ENCODE results near the gene TIPRL. TPM values are rescaled to one million over a fixed set of nuclear protein-coding genes. Genes with fewer than 3 reads are reported as not detected.

The TIPRL gene
- total and polyA plus RNA-seq, 2 donors (not counting 1 experiment from before 2014, with no cell fraction given): 5.1 to 24.9 TPM

GRCh38 chr1:168236836-168237611 is 58.3 kb downstream of the TIPRL start:
- intact Hi-C loops (cut with micrococcal nuclease): no loop called here
- no peak overlapping the region for H3K9ac ChIP-seq (ENCODE audit: low read length)
- peaks cover 76% of the 10 kb centered on the region for H3K79me2 ChIP-seq (ENCODE audit: control insufficient read depth, insufficient read depth, low read length)
- ChIA-PET POLR2A (no interaction called here), CTCF (no interaction called here)
- 93% methylated on average over 6 of the region's 7 CpGs for WGBS (ENCODE audit: insufficient coverage)
- no peak overlapping the region for H3K4me3 ChIP-seq (ENCODE audit: control extremely low read depth in 1 of 5, extremely low read depth in 1 of 5, insufficient read depth in 1 of 5, low read depth in 2 of 5, low read length in 4 of 5)
- H3K4me1 Mint-ChIP-seq: peaks cover 23% of the 10 kb centered on the region
- peaks cover 68% of the 10 kb centered on the region for H4K20me1 ChIP-seq (ENCODE audit: control insufficient read depth, insufficient read depth, low read length, poor library complexity, severe bottlenecking)
- H3K4me2 ChIP-seq (replicated peaks; ENCODE audit: low read depth, low read length, poor library complexity, severe bottlenecking): no peak overlapping the region
- peaks cover 5 to 94% of the 10 kb centered on the region in 2 experiments for H3K36me3 ChIP-seq (replicated peaks in 1 of 2; ENCODE audit: control extremely low read depth in 1 of 2, control insufficient read depth in 1 of 2, extremely low read depth in 1 of 2, insufficient read depth in 2 of 2, low read length in 1 of 2)
- H2AFZ ChIP-seq (ENCODE audit: insufficient read depth, low read depth, low read length, poor library complexity, severe bottlenecking): no peak overlapping the region
- no peak overlapping the region for H3K27ac Mint-ChIP-seq
- no peaks in the 10 kb centered on the region for H3K9me3 ChIP-seq (ENCODE audit: control extremely low read depth in 1 of 3, control insufficient read depth in 2 of 3, insufficient read depth in 1 of 3, low read length in 2 of 3)
- no peak overlapping the region for H3K4me3 Mint-ChIP-seq
- H3K27ac ChIP-seq (ENCODE audit: low read length in 2 of 2): no peak overlapping the region
- no peaks in the 10 kb centered on the region for H3K27me3 Mint-ChIP-seq
- no peak for DNase-seq
- H3K4me1 ChIP-seq (ENCODE audit: control insufficient read depth in 2 of 2, insufficient read depth in 2 of 2, low read length in 2 of 2): peaks cover 0 to 5% of the 10 kb centered on the region in 2 donors
- no peak for ATAC-seq (ENCODE audit: low read depth)
- H3K27me3 ChIP-seq (replicated peaks in 1 of 4; ENCODE audit: control extremely low read depth in 1 of 4, control insufficient read depth in 3 of 4, insufficient read depth in 4 of 4, low read length in 3 of 4): no peaks in the 10 kb centered on the region
- no peaks in the 10 kb centered on the region for H3K9me3 Mint-ChIP-seq (ENCODE audit: insufficient read depth)
- TF ChIP-seq, protein P1, sequence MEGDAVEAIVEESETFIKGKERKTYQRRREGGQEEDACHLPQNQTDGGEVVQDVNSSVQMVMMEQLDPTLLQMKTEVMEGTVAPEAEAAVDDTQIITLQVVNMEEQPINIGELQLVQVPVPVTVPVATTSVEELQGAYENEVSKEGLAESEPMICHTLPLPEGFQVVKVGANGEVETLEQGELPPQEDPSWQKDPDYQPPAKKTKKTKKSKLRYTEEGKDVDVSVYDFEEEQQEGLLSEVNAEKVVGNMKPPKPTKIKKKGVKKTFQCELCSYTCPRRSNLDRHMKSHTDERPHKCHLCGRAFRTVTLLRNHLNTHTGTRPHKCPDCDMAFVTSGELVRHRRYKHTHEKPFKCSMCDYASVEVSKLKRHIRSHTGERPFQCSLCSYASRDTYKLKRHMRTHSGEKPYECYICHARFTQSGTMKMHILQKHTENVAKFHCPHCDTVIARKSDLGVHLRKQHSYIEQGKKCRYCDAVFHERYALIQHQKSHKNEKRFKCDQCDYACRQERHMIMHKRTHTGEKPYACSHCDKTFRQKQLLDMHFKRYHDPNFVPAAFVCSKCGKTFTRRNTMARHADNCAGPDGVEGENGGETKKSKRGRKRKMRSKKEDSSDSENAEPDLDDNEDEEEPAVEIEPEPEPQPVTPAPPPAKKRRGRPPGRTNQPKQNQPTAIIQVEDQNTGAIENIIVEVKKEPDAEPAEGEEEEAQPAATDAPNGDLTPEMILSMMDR (IDR thresholded peaks at IDR 0.05): no peak
- TF ChIP-seq EZH2 (IDR thresholded peaks at IDR 0.05; ENCODE audit: borderline replicate concordance, insufficient read depth, low read depth, low read length, poor library complexity, severe bottlenecking): no peak

DNA sequence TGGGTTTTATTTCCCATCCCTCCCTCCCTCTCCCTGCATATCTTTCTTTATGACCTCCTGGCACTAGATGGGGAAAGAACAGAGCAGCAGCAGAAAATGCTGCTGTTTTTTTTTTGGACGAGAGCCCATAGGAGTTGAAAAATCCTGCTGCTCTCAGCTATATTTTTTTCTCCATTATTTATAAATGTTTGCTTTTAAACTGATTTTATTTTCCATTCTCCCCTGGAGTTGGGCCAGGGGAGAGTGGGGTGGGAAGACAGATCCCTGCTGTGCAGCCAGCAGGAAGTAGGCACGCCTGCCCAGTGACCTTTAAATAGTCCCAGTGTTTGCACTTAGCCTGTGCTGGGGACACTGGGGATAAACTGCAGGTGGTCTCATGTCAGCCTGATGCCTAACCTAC is 64.4 kb downstream of the TIPRL start:
- Histone ChIP-seq H3K79me2 (ENCODE audit: control insufficient read depth, insufficient read depth, low read length) (peaks cover 58% of the 10 kb centered on the region), H3K9ac (ENCODE audit: low read length) (no peak overlapping the region)
- WGBS (ENCODE audit: insufficient coverage): 89% methylated on average over 1 of the region's 2 CpGs

More for the DNA sequence above, 64.4 kb downstream of the TIPRL start:
- Mint-ChIP-seq H3K27me3 (no peaks in the 10 kb centered on the region), H3K4me3 (no peak overlapping the region), H3K9me3 (ENCODE audit: insufficient read depth) (no peaks in the 10 kb centered on the region), H3K4me1 (peaks cover 14% of the 10 kb centered on the region), H3K27ac (no peak overlapping the region)
- H3K4me3 ChIP-seq (ENCODE audit: control extremely low read depth in 1 of 5, extremely low read depth in 1 of 5, insufficient read depth in 1 of 5, low read depth in 2 of 5, low read length in 4 of 5): no peak overlapping the region
- TF ChIP-seq EZH2 (IDR thresholded peaks at IDR 0.05; ENCODE audit: borderline replicate concordance, insufficient read depth, low read depth, low read length, poor library complexity, severe bottlenecking): no peak
- TF ChIP-seq, protein P1 (IDR thresholded peaks at IDR 0.05): no peak
- POLR2A ChIA-PET: no interaction called here
- H3K9me3 ChIP-seq (ENCODE audit: control extremely low read depth in 1 of 3, control insufficient read depth in 2 of 3, insufficient read depth in 1 of 3, low read length in 2 of 3): no peaks in the 10 kb centered on the region
- CTCF ChIA-PET: no interaction called here
- H4K20me1 ChIP-seq (ENCODE audit: control insufficient read depth, insufficient read depth, low read length, poor library complexity, severe bottlenecking): peaks cover 27% of the 10 kb centered on the region
- ATAC-seq (ENCODE audit: low read depth) (no peak), DNase-seq (no peak)
- intact Hi-C loops (cut with micrococcal nuclease): no loop called here
- no peaks in the 10 kb centered on the region for H3K4me1 ChIP-seq (ENCODE audit: control insufficient read depth in 2 of 2, insufficient read depth in 2 of 2, low read length in 2 of 2)
- H3K36me3 ChIP-seq (replicated peaks in 1 of 2; ENCODE audit: control extremely low read depth in 1 of 2, control insufficient read depth in 1 of 2, extremely low read depth in 1 of 2, insufficient read depth in 2 of 2, low read length in 1 of 2): peaks cover 17 to 89% of the 10 kb centered on the region in 2 experiments
- no peaks in the 10 kb centered on the region for H3K27me3 ChIP-seq (replicated peaks in 1 of 4; ENCODE audit: control extremely low read depth in 1 of 4, control insufficient read depth in 3 of 4, insufficient read depth in 4 of 4, low read length in 3 of 4)
- no peak overlapping the region for H3K27ac ChIP-seq (ENCODE audit: low read length in 2 of 2)
- H3K4me2 ChIP-seq (replicated peaks; ENCODE audit: low read depth, low read length, poor library complexity, severe bottlenecking): no peak overlapping the region
- H2AFZ ChIP-seq (ENCODE audit: insufficient read depth, low read depth, low read length, poor library complexity, severe bottlenecking): no peak overlapping the region

Measured in B cell (primary cell).